T-helper 9 cell (primary cell): ENCODE data around the gene OTOGL.
"Not testable (repeated sequence)": the region's sequence is repeated elsewhere in the genome, so short reads cannot be mapped to it uniquely, and the experiment has no call there.

ENCODE experiments used
- DNase-seq: peaks from one replicate; pipeline ENCODE4 v3.0.0-alpha.2; 2020

The OTOGL gene

DNA sequence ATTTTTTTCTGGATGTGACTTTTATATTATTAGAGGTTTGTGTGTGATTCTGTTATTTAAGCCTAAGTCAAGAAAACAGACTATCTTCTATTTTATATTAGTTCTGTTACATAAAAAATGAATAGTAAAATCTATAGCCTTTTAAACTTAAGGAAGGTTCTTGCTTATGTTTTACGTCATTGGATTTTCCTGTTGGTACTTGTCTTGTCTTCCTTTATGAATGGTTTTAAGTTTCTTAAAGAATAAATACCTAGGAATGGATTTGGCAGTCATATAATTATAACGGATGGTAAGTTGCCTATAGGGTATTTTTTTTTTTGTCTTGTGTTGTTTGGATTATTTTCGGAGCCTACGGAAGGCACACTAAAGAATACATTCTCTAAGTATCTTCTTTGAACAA, 182.9 kb downstream of the OTOGL start:
- DNase-seq, result no peak

DNA sequence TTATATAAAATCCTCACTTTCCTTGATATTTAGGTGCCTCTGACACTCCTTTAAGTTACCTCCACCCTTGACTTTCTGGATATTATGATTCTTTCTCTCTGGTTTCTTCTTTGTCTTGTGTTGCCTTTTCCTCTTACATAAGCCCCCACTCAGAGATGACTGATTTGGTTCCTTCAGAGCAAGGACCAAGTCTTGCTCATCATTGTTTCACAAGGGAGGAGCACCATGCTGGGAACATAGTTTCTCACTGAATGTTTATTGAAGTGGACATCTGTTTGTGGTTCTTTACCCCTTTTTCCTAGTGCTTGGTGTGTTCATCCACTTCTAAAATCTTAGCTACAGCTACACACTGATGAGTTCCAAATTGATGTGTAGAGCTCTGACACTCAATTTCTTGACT, 183.4 kb downstream of the OTOGL start:
- DNase-seq, result no peak

DNA sequence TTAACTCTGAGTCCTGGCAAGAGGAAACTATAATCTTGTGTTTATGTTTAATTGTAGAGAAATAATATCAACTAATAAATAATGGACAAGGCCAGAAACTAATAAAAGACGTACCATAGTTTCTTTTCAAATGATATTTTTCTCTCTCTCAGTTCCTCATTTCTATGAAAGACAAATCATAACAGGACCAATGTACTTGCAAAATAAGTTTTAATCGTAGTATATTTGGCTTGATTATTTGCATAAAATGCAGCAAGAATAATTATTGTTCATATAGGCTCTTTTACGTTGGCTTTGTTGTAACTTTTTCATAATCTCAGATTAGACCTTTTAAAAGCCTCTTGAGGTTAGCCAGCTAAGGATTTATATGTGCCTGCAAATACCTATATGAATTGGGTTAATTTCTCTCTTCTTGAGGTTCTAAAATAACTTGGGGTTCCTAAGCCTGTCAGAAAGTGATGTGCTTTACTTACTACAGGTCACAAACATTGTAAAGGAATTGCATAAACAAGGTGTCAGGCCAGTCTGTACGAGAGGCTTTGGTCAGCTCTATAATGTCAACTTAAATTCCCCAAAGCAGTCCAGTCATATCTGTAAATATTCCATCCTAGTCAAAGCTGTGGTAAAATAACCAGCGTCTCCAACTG, 191.9 kb downstream of the OTOGL start:
- DNase-seq, result no peak

DNA sequence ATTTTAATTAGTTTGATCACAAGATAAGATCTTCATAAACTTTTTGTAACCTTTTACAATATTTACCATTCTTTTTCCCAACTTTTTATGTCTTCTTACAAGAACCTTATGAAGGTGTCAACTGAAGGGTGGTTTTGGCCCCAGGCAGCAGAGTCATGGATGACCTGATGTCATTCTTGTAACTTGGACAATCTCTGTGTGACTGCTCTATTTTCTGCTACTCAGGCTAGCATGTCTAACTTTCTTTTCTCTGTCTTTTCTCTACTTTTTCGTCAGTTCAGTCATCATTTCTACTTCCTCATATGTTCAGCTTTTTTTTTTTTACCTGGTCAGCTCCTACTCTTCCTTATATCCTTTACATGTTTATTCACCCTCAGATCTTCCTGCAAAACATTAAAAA, 194.0 kb downstream of the OTOGL start:
- no peak for DNase-seq

DNA sequence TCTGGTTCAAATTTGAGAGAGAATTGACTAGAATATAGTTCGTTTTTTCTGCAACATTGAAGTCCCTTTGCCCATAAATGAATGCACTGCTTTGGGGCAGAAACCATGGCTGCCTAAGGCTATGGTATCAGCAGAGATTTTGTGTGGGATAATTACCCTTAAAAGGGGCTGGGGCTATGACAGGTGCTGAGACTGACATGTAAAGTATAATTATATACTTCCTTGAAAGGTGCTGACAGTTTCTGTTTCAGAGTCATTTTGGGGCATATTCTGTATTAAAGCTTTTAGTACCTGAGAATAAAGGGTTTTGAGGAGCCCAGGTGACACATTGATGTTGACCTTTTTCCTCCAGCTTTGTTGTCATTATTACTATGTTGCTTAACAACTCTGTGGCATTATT, 194.4 kb downstream of the OTOGL start:
- no peak for DNase-seq

DNA sequence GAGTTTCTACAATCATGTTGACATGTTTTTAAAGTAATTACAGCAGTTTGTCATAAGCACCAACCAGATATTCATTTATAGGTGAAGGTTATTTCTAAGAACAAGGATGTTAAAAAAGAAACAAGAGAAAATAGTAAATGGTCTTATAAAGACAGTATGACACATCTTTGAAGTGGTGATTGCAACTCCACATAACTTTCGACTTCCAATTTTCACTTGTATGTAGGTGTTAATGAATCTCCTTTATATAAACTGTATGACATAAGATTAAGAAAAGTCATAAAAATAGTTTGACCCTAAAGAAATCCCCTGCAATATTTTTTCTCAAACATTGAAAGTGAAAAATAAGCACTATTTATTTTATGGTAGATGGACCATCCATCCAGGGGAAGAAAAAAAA, 199.9 kb downstream of the OTOGL start:
- DNase-seq, result no peak

DNA sequence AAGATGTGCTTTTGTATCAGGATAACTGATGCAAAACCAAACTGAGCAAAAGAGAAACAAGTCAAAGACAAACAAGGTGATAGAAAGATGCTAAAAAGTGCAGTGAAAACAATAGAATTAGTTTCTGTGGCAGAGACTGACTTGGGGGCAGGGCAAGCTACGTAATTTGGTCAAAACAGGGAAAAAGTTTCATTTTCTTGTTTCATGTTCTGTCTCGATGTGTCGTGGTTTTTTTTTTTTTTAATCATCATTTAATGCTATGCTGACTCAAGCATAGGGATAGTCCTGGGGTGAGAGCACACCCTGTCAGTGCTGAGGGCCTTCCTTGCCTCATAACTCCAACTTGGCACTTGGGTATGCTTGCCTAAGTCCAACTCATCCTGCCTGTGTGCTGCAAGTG, 200.6 kb downstream of the OTOGL start:
- no peak for DNase-seq

DNA sequence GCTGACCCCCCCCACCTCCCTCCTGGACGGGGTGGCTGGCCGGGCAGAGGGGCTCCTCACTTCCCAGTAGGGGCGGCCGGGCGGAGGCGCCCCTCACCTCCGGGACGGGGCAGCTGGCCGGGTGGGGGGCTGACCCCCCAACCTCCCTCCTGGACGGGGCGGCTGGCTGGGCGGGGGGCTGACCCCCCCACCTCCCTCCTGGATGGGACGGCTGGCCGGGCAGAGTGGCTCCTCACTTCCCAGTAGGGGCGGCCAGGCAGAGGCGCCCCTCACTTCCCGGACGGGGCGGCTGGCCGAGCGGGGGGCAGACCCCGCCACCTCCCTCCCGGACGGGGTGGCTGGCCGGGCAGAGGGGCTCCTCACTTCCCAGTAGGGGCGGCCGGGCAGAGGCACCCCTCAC, 208.1 kb downstream of the OTOGL start:
- DNase-seq, result not testable (repeated sequence)

DNA sequence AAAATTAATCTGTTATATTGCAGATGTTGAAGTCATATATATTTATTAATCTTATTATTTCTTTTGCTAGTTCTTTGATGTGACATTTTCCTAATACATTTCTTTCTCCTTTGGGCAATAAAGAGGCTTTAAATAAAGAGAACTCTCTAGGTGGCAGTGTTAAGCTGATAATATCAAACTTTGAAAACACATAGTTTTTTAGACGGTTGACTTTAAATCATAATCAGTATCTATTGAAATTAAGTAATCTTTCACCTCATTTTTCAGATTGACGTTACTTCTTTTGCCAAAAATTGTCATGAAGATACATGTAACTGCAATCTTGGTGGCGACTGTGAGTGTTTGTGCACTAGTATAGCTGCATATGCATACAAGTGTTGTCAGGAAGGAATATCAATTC, 213.9 kb downstream of the OTOGL start:
- no peak for DNase-seq

DNA sequence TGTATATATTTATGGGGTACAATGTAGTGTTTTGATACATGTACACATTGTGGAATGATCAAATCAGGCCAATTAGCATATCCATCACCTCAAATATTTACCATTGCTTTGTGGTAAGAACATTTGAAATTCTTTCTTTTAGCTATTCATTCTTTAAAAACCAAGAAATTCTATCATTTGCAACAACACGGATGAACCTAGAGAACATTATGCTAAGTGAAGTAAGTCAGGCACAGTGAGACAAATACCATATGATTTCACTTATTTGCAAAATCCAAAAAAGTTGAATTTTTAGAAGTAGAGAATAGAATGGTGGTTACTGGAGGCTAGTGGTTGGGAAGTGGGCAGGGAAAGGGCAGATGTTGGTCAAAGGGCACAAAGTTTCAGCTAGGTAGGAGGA, 215.4 kb downstream of the OTOGL start:
- DNase-seq, result no peak

DNA sequence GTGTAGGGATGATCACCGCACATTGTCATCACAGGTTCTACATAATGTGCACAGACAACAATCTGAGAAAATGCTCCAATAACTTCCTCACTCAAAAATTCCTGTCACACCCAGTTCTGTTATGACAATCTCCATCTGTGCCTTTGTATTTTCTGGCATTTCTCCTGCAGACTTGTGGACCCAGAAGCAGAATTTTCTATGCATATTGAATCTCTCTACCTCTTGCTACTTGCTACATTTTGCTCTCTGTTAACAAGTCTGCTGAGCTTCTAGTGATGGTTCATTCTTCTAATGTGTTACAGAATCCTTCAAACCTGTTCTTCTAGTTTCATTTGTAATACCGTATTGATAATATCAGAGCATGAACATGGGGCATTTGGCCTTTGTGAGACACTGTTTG, 216.9 kb downstream of the OTOGL start:
- DNase-seq, result no peak

DNA sequence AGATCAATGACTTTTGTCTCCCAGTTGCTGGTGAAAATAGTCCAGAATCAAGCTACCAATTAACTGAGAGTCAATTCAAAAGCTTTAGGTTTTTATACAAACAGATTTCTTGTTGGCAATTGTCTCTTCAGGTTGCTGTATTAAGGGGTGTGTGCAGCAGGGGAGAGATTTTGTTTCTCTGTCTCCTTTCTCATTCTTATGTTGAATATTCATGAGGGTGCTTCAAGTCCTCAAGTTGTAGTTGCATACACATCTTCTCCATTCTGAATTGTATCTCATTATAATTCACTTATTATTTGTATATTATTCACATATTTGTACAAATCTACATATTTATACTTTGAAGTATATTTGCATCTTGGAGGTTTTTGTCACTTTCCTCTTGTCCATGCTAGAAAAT, 218.0 kb downstream of the OTOGL start:
- no peak for DNase-seq

DNA sequence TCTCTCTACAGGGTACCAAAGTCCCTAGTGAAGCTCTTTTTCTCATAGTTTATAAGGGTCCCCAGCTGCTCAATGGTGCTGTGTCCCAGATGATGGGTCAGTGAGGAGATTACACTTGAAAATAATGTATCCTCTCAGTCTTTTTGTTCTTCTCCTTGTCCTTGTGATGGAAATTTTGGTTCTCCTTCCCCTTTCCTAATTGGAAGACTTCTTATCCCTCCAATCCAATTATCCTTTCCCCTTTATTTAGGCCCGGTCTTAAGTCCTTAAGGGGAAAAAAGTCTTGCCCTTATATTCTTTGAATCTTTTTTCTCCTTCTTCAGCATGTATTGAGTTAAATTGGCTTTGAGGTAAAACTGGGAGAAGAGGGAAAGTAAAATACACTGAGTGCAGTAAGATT, 218.6 kb downstream of the OTOGL start:
- no peak for DNase-seq

DNA sequence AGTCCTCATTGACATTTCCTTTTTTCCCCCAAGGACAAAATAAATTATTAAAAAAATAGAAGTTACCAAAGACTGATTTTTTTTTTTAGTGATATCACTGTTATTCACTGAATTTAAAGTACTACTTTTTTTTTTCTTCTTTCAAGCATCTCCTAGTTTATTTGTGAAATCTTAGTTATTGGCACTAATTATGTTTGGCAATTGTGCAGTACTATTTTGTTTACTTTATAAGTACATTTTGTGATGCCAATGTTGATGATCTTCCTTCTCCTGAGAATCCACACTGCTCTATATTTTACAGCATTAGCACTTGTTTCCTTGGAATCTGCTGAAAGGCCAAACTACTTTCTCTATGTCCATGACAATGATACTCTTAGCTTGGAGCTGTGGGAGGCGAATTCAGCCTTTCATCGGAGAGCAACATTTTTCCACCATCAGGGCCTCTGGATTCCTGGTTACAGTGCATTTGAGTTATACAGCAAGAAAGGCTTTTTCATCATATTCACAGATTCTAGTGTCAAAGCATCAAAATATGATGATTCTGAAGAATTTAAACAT, 220.9 kb downstream of the OTOGL start:
- DNase-seq, result no peak

DNA sequence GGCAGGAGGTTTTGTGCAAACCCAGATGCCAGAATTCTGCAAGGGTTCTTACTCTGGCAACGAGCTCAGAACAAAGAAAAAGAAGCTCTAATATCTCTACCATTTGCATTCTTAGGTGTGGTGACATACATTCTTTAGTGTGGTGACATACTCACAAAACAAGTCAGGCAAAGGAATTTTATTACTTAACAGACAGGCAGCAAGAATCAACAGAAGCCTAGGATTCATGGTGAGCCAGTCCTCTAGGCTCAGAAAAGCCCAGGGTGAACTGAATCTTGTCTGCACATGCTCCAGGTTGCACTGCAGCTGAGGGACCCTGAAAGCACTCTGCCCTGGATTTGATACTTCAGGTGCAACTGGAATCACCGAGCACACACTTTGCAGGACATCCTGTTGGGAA, 222.3 kb downstream of the OTOGL start:
- DNase-seq, result no peak

DNA sequence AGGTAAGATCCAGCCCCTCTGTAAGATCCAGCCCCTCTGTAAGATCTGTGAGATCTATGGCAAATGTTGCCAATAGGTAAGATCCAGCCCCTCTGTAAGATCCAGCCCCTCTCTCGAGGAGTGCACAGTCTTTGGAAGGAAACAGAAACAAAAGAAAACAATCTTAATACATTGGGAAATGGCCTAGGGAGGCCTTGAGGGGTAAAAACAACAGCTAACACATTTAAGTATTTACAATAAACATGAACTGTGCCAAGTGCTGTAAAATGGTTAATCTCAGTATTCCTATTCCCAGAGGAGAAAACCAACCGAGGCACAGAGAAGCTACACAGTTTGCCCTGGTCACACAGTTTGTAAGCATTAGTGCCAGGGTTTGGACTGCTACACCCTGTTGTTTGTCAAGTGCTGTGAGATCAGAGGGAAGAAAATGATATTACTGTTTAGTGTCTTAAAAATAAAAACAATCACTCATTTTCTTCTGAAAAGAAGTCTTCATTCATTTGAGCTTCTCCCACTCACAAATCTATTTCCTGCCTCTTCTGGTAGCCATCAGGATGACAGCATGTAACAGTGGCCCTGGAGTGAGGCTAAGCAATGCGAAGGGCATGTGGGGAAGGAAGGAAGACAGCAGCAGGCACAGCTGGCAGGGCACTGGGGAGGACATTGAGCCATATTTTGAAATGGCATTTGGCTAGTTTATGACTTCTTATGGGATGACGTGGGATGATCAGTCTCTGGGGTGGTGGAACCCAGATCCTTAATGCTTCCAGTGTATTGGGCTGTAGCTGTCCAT, 226.0 kb downstream of the OTOGL start:
- DNase-seq, result no peak

DNA sequence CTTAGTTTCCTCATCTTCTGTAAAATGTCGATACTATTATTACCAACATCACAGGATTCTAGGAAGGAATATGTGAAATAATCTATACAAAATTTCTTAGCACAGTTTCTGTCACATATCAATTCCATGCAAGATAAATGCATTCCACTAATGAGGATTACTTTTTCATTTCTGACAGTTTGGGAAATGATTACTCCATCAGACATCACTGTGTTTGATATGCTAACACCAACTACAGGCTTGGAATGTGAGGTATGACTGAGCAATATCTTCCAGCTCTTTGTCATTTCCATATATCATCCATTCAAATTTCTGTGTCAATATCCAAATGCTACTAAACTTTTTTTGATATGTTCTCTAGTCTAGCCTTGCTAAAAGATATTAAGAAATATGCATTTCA, 233.5 kb downstream of the OTOGL start:
- DNase-seq, result no peak

DNA sequence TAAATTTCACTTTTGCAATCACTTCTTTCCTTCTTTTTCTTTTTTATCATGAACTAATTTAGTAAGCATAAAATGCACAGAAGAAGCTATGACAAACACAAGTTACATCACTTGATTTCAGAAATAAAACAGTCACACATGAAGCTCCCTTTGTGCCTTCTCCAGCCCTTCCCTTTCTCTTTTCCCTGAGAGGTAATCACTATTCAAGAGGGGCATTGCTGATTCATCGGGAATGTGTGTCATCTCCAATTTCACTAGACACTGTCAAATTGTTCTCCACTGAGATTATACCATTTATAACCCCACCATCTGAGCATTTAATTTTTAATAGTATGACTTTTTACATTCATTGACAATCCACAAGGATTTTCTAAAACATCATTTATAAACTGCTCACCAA, 253.1 kb downstream of the OTOGL start:
- DNase-seq, result no peak

DNA sequence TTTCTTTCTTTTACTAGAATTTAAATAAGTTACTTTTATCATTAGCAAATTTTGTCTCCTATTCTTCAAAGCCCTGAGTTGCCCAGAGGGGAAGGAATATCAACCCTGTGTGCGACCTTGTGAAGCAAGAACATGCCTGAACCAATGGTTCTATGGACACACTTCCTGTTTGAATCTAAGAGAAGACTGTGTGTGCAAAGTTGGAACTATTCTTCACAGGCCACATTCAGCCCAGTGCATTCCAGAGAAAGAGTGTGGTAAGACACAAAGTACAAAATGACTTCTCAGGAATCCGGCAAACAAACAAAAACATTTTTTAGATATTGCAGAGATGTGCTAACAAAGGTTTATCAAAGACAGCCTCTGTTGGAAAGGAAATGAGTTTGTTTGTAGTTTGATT, 253.9 kb downstream of the OTOGL start:
- no peak for DNase-seq

DNA sequence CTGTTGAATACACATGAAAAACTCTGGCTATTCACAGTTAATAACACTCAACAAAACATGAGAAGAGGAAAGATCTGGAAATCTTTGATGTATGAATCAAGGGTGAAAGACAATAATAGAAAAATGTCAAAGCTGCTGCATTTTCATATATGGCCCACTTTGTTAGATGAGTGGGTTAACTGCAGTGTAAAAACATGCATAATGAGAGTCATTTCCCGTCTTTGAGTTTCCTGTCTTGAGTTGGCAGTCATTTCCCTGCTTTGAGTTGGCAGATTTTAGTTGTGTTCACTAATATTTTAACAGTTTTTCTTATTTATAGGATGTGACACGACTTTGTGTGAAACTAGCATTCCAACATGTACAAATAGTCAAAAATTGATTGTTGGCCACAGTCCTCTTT, 256.8 kb downstream of the OTOGL start:
- no peak for DNase-seq

DNA sequence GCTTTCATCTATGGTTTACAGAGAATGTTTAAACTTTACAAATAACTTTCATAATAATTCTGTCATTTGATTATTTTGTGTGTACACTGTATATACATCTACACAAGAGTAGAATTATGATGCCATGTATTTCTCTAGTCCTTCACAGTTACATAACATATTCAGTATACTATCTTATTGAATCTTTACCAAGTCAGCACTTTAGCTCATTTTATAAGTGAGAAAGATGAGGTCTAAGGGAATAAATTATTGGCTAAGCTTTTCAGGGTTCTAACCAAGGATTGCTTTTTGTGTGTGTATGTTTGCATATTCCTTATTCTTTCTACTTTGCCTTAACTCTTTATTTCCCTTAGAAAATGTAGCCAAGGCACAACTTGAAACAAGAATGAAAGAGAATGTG, 260.4 kb downstream of the OTOGL start:
- DNase-seq, result no peak

DNA sequence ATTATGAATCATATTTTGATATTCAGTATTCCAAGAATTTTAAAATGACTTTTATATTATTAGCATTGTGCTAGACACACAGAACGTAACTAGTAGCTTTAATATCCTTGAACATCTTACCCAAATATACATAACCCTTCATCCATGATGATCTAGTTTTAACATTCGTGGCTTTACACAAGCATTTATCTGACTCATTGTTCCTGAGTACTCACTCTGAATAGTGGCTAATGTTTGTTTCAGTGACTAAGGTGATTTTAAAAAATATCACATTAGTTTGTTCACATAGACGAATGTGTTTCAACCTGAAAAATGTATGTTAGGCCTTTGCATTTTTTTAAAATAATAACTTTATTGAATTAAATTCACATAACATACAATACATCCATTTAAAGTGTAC, 264.7 kb downstream of the OTOGL start:
- no peak for DNase-seq

DNA sequence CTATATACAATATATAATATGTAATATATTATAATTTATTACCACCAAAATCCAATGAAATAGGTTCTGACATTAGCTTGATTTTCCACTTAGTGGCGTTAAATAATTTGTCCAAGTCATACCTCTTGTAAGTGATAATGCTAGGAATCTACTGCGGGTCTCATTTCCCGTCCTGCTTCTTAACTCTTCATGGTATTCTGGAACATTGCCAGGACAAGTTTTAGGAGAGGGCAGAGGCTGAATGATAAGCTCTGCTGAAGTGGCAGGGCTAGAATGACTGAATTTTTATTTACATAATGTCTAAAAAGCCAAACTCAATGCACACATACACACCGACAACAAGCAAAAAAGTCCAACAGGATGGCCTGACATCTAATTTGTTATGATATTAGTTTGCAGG, 274.3 kb downstream of the OTOGL start:
- no peak for DNase-seq

DNA sequence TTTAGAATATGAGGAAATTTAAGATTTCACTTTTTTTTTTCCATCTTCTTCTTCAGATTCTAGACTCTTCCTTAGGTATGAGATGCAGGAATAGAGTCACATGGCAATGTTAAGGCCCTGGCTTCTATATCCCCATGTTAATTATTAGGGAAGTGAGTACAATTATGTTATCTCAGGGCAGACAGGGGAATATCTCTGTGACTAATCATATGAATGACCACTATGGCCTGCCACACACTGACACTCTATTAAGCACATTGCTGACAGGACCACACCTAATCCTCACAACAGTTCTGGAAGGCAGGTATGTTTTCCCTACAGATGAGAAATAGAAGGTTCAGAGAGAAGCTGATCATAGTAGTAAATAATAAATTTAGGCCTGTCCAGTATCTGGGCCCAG, 275.3 kb downstream of the OTOGL start:
- DNase-seq, result no peak
